Naive thymus-derived CD4-positive, alpha-beta T cell (primary cell): Measurements from ENCODE around the gene PLA2G1B. TPM values are rescaled to one million over a fixed set of nuclear protein-coding genes. Genes with fewer than 3 reads are reported as not detected.
A peak's percentile ranks its signal among the peaks of the same experiment; 100 is the strongest.

ENCODE experiments used
- ATAC-seq: fragments of 150-1000 bp; cut with Tn5 transposase; 2 replicates; pipeline ENCODE4 v1.10.0; 2021; ENCODE audit warnings: mild to moderate bottlenecking, moderate library complexity
- CTCF ChIA-PET: fragments of 350-600 bp; sonication (Branson Sonifier 250); formaldehyde crosslinking; loops from one replicate; lab custom pipeline; 2021; ENCODE audit warnings: antibody characterized with exemption; lab: Charles Lee
- POLR2A ChIA-PET: fragments of 350-600 bp; sonication (Branson Sonifier 250); formaldehyde crosslinking; loops from one replicate; lab custom pipeline; 2021; ENCODE audit warnings: antibody characterized with exemption, inconsistent platforms; lab: Charles Lee
- DNase-seq, 9 donors: peaks; one replicate each; pipeline versions ENCODE4 v3.0.0 to v3.0.0-alpha.2; 2020 to 2022; ENCODE audit warnings: mixed read lengths in 1 of 9
- H3K27ac ChIP-seq: one replicate; pipeline ENCODE4 v1.7.0; 2013; ENCODE audit warnings: mild to moderate bottlenecking, low read depth, low read length, moderate library complexity
- H3K27me3 ChIP-seq, 2 donors: one replicate each; pipeline ENCODE4 v1.7.0; 2013; ENCODE audit warnings: low read length in 2 of 2, mild to moderate bottlenecking in 2 of 2, moderate library complexity in 2 of 2; ENCODE audit not compliant: control insufficient read depth in 2 of 2, insufficient read depth in 2 of 2
- H3K36me3 ChIP-seq, 3 experiments: 1 replicate in 2 of 3; 2 replicates in 1 of 3; pipeline ENCODE4 v1.7.0; 2013; ENCODE audit warnings: low read length in 3 of 3, mild to moderate bottlenecking in 3 of 3, moderate library complexity in 1 of 3; ENCODE audit not compliant: insufficient read depth in 3 of 3, control insufficient read depth in 2 of 3
- H3K4me1 ChIP-seq, 2 donors: one replicate each; pipeline ENCODE4 v1.7.0; 2013; ENCODE audit warnings: low read length in 2 of 2, mild to moderate bottlenecking in 2 of 2, moderate library complexity in 1 of 2; ENCODE audit not compliant: control insufficient read depth in 2 of 2, insufficient read depth in 2 of 2
- H3K4me3 ChIP-seq: 2 replicates; pipeline ENCODE4 v1.7.0; 2013; ENCODE audit warnings: mild to moderate bottlenecking, low read length
- H3K9me3 ChIP-seq, 3 experiments: 1 replicate in 2 of 3; 2 replicates in 1 of 3; pipeline ENCODE4 v1.7.0; 2013; ENCODE audit warnings: low read length in 3 of 3; ENCODE audit not compliant: control insufficient read depth in 2 of 3
- H3K27ac Mint-ChIP-seq, 9 donors: one replicate each; pipeline ENCODE4 v1.8.0; 2020 to 2022; ENCODE audit warnings: mixed read lengths in 9 of 9, mild to moderate bottlenecking in 8 of 9, moderate library complexity in 5 of 9, inconsistent platforms in 2 of 9
- H3K27me3 Mint-ChIP-seq, 5 donors: one replicate each; pipeline ENCODE4 v1.8.0; 2021 to 2022; ENCODE audit warnings: mixed read lengths in 5 of 5, mild to moderate bottlenecking in 1 of 5
- H3K36me3 Mint-ChIP-seq, 5 donors: one replicate each; pipeline ENCODE4 v1.8.0; 2020 to 2022; ENCODE audit warnings: mixed read lengths in 5 of 5, mild to moderate bottlenecking in 3 of 5, inconsistent platforms in 1 of 5
- H3K4me1 Mint-ChIP-seq, 7 donors: one replicate each; pipeline ENCODE4 v1.8.0; 2020 to 2022; ENCODE audit warnings: mixed read lengths in 7 of 7, mild to moderate bottlenecking in 3 of 7, inconsistent platforms in 1 of 7
- H3K4me3 Mint-ChIP-seq, 10 donors: one replicate each; pipeline ENCODE4 v1.8.0; 2020 to 2022; ENCODE audit warnings: mild to moderate bottlenecking in 10 of 10, mixed read lengths in 10 of 10, moderate library complexity in 6 of 10, inconsistent platforms in 2 of 10
- H3K9me3 Mint-ChIP-seq, 11 donors: one replicate each; pipeline ENCODE4 v1.8.0; 2020 to 2022; ENCODE audit warnings: mixed read lengths in 11 of 11, mild to moderate bottlenecking in 4 of 11, inconsistent platforms in 1 of 11, moderate library complexity in 1 of 11
- intact Hi-C, 2 donors: fragments of 100-400 bp; cut with micrococcal nuclease; formaldehyde crosslinking; loops; one replicate each; pipeline ENCODE4 v1.15.1; 2023
- polyA plus RNA-seq, 2 donors: library from polyadenylated mRNA; unstranded; fragments of 300-500 nt; fragmentation: Illumina TruSeq; gene quantifications; one replicate each; pipeline ENCODE4 v1.2.3, GENCODE V29; 2021
- total RNA-seq, 6 experiments: library from RNA in 5 of 6; stranded (reverse) in 5 of 6; gene quantifications; 1 replicate in 5 of 6; 2 replicates in 1 of 6; pipeline ENCODE4 v1.2.3 and lab custom pipeline; 2021 to 2026

Gene PLA2G1B
- total and polyA plus RNA-seq, 7 experiments from 2014 or later = 0.92 to 1.5 TPM; not detected in 5

DNA sequence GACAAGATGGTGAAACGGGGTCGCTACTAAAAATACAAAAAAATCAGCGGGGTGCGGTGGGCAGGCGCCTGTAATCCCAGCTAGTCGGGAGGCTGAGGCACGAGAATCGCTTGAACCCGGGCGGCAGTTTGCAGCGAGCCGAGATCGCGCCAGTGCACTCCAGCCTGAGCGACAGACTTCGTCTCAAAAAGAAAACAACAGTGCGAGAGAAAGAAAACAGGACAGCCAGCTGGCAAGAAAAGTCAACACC, 35.2 kb downstream of the PLA2G1B start:
- Mint-ChIP-seq H3K4me3 (no peak overlapping the region), H3K36me3 (no peaks in the 10 kb centered on the region), H3K9me3 (no peaks in the 10 kb centered on the region), H3K4me1 (peaks cover 0 to 9% (median 4%) of the 10 kb centered on the region in 7 donors), H3K27me3 (peaks cover 0 to 15% (median 0%) of the 10 kb centered on the region in 5 donors), H3K27ac (no peak overlapping the region)
- Histone ChIP-seq H3K4me1 (no peaks in the 10 kb centered on the region), H3K36me3 (peaks cover 0 to 4% (median 0%) of the 10 kb centered on the region in 3 experiments), H3K9me3 (no peaks in the 10 kb centered on the region), H3K27me3 (no peaks in the 10 kb centered on the region), H3K27ac (peak overlapping the region; percentile 100), H3K4me3 (peak overlapping the region; percentile 64)
- peak; percentile 0 for ATAC-seq
- ChIA-PET CTCF (interaction anchor here (1.0 to 2.8 kb wide), 6 partner anchors 10 to 91 kb away, joined by 3 to 14 read pairs (median 4); partner anchors contain the start of genes PXN, RPLP0 and SIRT4), POLR2A (interaction anchor here (0.6 to 9.8 kb wide), 36 partner anchors 8 to 1509 kb away, joined by 3 to 182 read pairs (median 8); partner anchors contain the start of genes BICDL1, COQ5, COX6A1 and DYNLL1)
- intact Hi-C loops = loop anchor here (1.0 to 5.0 kb wide), 6 partner anchors 32 to 625 kb away; partner anchors contain the start of genes BICDL1 (in 1 of the 2), PRKAB1 (in 1 of the 2) and RAB35 (in 1 of the 2)
- no peak for DNase-seq

DNA sequence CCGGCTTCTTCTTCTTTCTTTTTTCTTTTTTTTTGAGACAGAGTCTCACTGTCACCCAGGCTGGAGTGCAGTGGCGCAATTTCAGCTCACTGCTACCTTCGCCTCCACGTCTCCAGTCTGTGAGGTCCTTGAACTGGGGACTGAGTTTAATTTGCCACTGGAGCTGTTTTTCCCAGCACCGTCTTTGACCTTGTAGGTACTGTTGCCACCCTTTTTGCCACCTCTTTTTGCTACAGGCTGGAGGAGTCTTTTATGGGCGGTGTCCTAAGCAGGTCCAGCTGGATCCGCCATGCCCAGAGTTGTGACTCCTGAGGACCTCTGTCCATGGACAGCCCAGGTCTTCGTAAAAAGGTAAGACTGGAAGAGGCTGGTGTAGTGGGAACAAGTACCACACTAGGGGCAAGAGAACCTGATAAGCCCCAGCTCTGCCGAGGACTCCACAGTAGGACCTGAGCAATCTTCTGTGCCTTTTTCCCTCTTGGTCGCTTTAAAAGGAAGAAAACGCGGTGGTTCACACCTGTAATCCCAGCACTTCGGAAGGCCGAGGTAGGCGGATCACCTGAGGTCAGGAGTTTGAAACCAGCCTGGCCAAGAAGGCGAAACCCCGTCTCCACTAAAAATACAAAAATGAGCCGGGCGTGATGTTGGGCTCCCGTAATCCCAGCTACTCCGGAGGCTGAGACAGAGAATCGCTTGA, 36.8 kb downstream of the PLA2G1B start:
- ChIA-PET CTCF (interaction anchor here (0.6 to 2.8 kb wide), 10 partner anchors 11 to 610 kb away, joined by 3 to 14 read pairs (median 4); partner anchors contain the start of genes RPLP0, SIRT4 and SRSF9), POLR2A (interaction anchor here (0.5 to 9.8 kb wide), 45 partner anchors 9 to 1269 kb away, joined by 3 to 182 read pairs (median 5); partner anchors contain the start of genes BICDL1, C12orf43, COX6A1 and GCN1)
- DNase-seq (peak in 5 of 9 donors; percentile 15 to 53 (median 24)), ATAC-seq (no peak)
- Mint-ChIP-seq H3K27me3 (peaks cover 0 to 22% (median 0%) of the 10 kb centered on the region in 5 donors), H3K4me1 (peaks cover 0 to 9% (median 4%) of the 10 kb centered on the region in 7 donors), H3K9me3 (no peaks in the 10 kb centered on the region), H3K36me3 (no peaks in the 10 kb centered on the region), H3K27ac (peak overlapping the region in 1 of 9 donors; percentile 85), H3K4me3 (peak overlapping the region in 2 of 10 donors; percentile 48 to 76)
- H3K9me3 ChIP-seq = no peaks in the 10 kb centered on the region
- H3K27me3 ChIP-seq = no peaks in the 10 kb centered on the region
- intact Hi-C loops = loop anchor here (1.0 to 5.0 kb wide), 8 partner anchors 25 to 623 kb away; partner anchors contain the start of genes PXN (in 2 of the 2), RPLP0 (in 2 of the 2), PRKAB1 (in 1 of the 2) and RAB35 (in 1 of the 2)
- H3K36me3 ChIP-seq = peaks cover 0 to 4% (median 0%) of the 10 kb centered on the region in 3 experiments
- H3K4me3 ChIP-seq = peak overlapping the region; percentile 64
- peak overlapping the region; percentile 100 for H3K27ac ChIP-seq
- H3K4me1 ChIP-seq = no peaks in the 10 kb centered on the region

DNA sequence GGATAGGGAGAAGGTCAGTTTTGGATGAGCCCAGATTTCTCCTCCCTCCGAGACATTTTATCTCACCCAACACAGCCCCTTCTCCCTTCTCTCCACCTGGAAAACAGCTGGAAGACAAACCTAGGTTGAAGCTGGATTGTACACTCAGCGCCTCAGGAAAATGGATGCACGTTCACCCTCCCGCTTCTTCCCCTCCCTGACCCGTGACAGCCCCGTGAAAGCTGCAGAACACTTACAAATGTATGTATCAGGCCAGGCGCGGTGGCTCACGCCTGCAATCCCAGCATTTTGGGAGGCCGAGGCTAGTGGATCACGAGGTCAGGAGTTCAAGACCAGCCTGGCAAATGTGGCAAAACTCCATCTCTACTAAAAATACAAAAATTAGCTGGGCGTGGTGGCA, 40.1 kb downstream of the PLA2G1B start:
- intact Hi-C loops = no loop called here
- H3K27me3 ChIP-seq = no peaks in the 10 kb centered on the region
- Mint-ChIP-seq H3K27ac (peak overlapping the region in 1 of 9 donors; percentile 65), H3K27me3 (peaks cover 0 to 24% (median 0%) of the 10 kb centered on the region in 5 donors), H3K9me3 (no peaks in the 10 kb centered on the region), H3K36me3 (no peaks in the 10 kb centered on the region), H3K4me1 (peaks cover 0 to 11% (median 4%) of the 10 kb centered on the region in 7 donors), H3K4me3 (no peak overlapping the region)
- peaks cover 0 to 4% (median 0%) of the 10 kb centered on the region in 3 experiments for H3K36me3 ChIP-seq
- ChIA-PET POLR2A (interaction anchor here (1.3 to 9.8 kb wide), 4 partner anchors 15 to 89 kb away, joined by 3 to 182 read pairs (median 80); partner anchors contain the start of genes GCN1, PXN, RPLP0 and SIRT4), CTCF (interaction anchor here (2.1 kb wide), 1 partner anchor 86 kb away, joined by 6 read pairs; the partner anchor contains the start of gene RPLP0)
- no peak overlapping the region for H3K27ac ChIP-seq
- no peaks in the 10 kb centered on the region for H3K4me1 ChIP-seq
- no peak for ATAC-seq
- no peak overlapping the region for H3K4me3 ChIP-seq
- no peak for DNase-seq
- H3K9me3 ChIP-seq = no peaks in the 10 kb centered on the region

DNA sequence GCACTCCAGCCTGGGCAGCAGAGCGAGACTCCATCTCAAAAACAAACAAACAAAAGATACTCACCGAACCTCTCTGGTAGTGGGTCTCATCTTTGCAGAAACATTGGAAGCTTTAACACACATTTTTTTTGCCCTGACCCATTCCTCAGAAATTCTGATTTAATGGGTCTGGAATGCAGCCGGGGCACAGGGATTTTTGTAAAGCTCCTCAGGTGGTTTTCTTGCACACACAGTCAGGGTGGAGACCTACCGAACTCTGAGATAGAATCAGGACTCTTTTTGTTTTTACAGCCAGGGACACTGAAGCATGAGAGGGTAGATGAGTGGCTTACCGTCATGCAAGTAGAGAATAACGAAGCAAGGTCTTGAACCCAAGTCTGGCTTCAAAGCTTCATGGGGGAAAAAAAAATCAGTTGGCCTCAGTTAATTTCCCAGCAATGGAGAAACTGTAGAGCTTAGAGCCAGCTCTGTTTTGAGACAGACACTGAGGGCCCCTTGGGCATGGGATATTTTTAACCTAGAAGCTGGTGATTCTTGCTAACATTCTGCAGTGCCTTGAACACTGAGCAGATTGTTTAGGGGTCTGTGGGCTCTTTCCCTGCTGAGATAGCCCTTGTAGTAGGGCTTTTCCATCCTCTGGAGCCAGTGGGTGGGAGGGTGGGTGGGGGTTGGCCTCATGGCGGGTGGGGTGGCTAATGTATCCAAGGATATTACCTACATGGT, 40.6 kb downstream of the PLA2G1B start:
- CTCF ChIA-PET = interaction anchor here (2.1 kb wide), 1 partner anchor 86 kb away, joined by 6 read pairs; the partner anchor contains the start of gene RPLP0
- Histone ChIP-seq H3K27me3 (no peaks in the 10 kb centered on the region), H3K9me3 (no peaks in the 10 kb centered on the region), H3K36me3 (no peaks in the 10 kb centered on the region), H3K4me1 (no peaks in the 10 kb centered on the region), H3K4me3 (no peak overlapping the region), H3K27ac (no peak overlapping the region)
- peaks cover 0 to 26% (median 0%) of the 10 kb centered on the region in 5 donors for H3K27me3 Mint-ChIP-seq
- no peak overlapping the region for H3K4me3 Mint-ChIP-seq
- ATAC-seq = no peak
- H3K4me1 Mint-ChIP-seq = peaks cover 0 to 11% (median 4%) of the 10 kb centered on the region in 7 donors
- peak overlapping the region in 3 of 9 donors; percentile 41 to 65 (median 45) for H3K27ac Mint-ChIP-seq
- POLR2A ChIA-PET = interaction anchor here (0.6 to 9.8 kb wide), 4 partner anchors 21 to 89 kb away, joined by 3 to 182 read pairs (median 80); partner anchors contain the start of genes GCN1, PXN and RPLP0
- intact Hi-C loops = no loop called here
- no peaks in the 10 kb centered on the region for H3K36me3 Mint-ChIP-seq
- H3K9me3 Mint-ChIP-seq = no peaks in the 10 kb centered on the region
- no peak for DNase-seq

DNA sequence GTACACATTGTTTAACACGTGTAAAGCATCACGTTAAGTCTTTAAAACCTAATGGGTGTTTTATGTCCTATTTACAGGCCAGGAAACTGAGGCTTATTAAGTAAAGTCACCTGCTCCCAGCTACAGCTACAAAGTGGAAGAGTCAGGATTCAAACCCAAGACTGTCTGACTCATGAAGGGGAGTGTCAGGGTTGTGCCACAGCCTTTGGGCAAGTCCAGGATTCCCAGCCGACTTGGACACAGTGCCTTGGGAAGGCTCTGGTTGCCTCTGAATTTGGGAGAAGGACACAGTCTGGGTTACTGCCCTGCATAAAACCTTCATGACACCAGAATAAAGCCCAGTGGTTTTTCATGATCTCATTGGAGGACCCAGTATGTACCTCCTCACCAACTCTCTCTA, 43.2 kb downstream of the PLA2G1B start:
- intact Hi-C loops = no loop called here
- ChIA-PET CTCF (interaction anchor here (0.6 kb wide), 1 partner anchor 56 kb away, joined by 3 read pairs; no protein-coding TSS in a partner anchor), POLR2A (no interaction called here)
- Mint-ChIP-seq H3K36me3 (no peaks in the 10 kb centered on the region), H3K4me3 (no peak overlapping the region), H3K4me1 (peaks cover 0 to 4% (median 0%) of the 10 kb centered on the region in 7 donors), H3K9me3 (no peaks in the 10 kb centered on the region), H3K27me3 (peaks cover 0 to 17% (median 0%) of the 10 kb centered on the region in 5 donors), H3K27ac (peak overlapping the region in 1 of 9 donors; percentile 15)
- Histone ChIP-seq H3K9me3 (no peaks in the 10 kb centered on the region), H3K27ac (no peak overlapping the region), H3K36me3 (no peaks in the 10 kb centered on the region), H3K27me3 (no peaks in the 10 kb centered on the region), H3K4me3 (no peak overlapping the region), H3K4me1 (no peaks in the 10 kb centered on the region)
- ATAC-seq (no peak), DNase-seq (no peak)

DNA sequence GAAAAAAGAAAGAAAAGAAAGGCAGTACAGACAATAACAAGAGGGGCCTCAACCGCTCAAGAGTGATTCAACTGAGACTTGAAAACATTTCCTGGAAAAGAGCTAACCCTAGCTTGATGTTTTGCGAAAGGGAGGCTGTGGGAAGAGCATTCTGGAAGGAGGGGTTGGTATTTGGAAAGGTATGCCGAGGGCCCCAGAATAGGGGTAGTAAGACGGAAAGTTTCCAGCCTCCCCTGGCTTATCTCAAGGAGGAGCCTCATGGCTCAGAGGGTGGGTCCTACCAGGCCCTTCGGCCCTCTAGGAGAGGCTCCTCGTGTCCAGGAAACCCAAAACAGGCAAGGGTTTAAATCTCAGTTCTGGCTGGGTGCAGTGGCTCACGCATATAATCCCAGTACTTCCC, 44.3 kb downstream of the PLA2G1B start:
- intact Hi-C loops = no loop called here
- ATAC-seq = no peak
- ChIA-PET CTCF (interaction anchor here (1.3 kb wide), 1 partner anchor 17 kb away, joined by 3 read pairs; no protein-coding TSS in a partner anchor), POLR2A (interaction anchor here (0.6 to 3.1 kb wide), 2 partner anchors 8 to 195 kb away, joined by 3 to 33 read pairs; partner anchors contain the start of gene RNU4-2)
- no peaks in the 10 kb centered on the region for H3K9me3 ChIP-seq
- no peak overlapping the region for H3K27ac ChIP-seq
- H3K27ac Mint-ChIP-seq = no peak overlapping the region
- no peaks in the 10 kb centered on the region for H3K27me3 ChIP-seq
- DNase-seq = no peak
- H3K36me3 ChIP-seq = no peaks in the 10 kb centered on the region
- H3K27me3 Mint-ChIP-seq = peaks cover 0 to 16% (median 0%) of the 10 kb centered on the region in 5 donors
- H3K36me3 Mint-ChIP-seq = no peaks in the 10 kb centered on the region
- no peak overlapping the region for H3K4me3 ChIP-seq
- H3K4me1 ChIP-seq = no peaks in the 10 kb centered on the region
- no peaks in the 10 kb centered on the region for H3K9me3 Mint-ChIP-seq
- H3K4me1 Mint-ChIP-seq = peaks cover 0 to 3% (median 2%) of the 10 kb centered on the region in 7 donors
- no peak overlapping the region for H3K4me3 Mint-ChIP-seq
